ENCODE data around the gene MGA. TPM values are rescaled to one million over a fixed set of nuclear protein-coding genes. Genes with fewer than 3 reads are reported as not detected.

Gene MGA
- total RNA-seq, 3 donors from 2014 or later (not counting 1 experiment from before 2014, with no cell fraction given), result 54.9 to 75.0 (median 71.3) TPM

- Mint-ChIP-seq H3K9me3 (no peaks in the 10 kb centered on the region), H3K27ac (no peak overlapping the region), H3K36me3 (no peaks in the 10 kb centered on the region), H3K27me3 (ENCODE audit: low read depth in 2 of 2) (peaks cover 19 to 20% of the 10 kb centered on the region in 2 donors), H3K4me3 (no peak overlapping the region), H3K4me1 (no peaks in the 10 kb centered on the region)
- no peak overlapping the region for H3K4me3 ChIP-seq (ENCODE audit: low read length)
- H3K36me3 ChIP-seq (ENCODE audit: control insufficient read depth, insufficient read depth, low read length), result no peaks in the 10 kb centered on the region
- DNase-seq, result no peak
- H3K9me3 ChIP-seq (ENCODE audit: control insufficient read depth, insufficient read depth, low read length), result peaks cover 3% of the 10 kb centered on the region
- ATAC-seq, result no peak
- 48% methylated on average over 2 of the region's 3 CpGs for WGBS (ENCODE audit: insufficient coverage)
- no peaks in the 10 kb centered on the region for H3K27me3 ChIP-seq (ENCODE audit: control insufficient read depth, insufficient read depth, low read length)
- no peak overlapping the region for H3K27ac ChIP-seq (ENCODE audit: low read length)
- intact Hi-C loops (cut with micrococcal nuclease), result no loop called here
- no peaks in the 10 kb centered on the region for H3K4me1 ChIP-seq (ENCODE audit: control insufficient read depth, insufficient read depth, low read length)
- TF ChIP-seq CTCF (IDR thresholded peaks at IDR 0.05), result no peak
Observed at GRCh38 chr15:41653760-41654159, 6.4 kb upstream of the MGA start.

- no peaks in the 10 kb centered on the region for H3K27me3 ChIP-seq (ENCODE audit: control insufficient read depth, insufficient read depth, low read length)
- Mint-ChIP-seq H3K9me3 (no peaks in the 10 kb centered on the region), H3K4me3 (no peak overlapping the region), H3K27me3 (ENCODE audit: low read depth in 2 of 2) (peaks cover 10 to 15% of the 10 kb centered on the region in 2 donors), H3K27ac (no peak overlapping the region), H3K36me3 (no peaks in the 10 kb centered on the region), H3K4me1 (peaks cover 2 to 13% of the 10 kb centered on the region in 2 donors)
- H3K4me3 ChIP-seq (ENCODE audit: low read length), result no peak overlapping the region
- H3K9me3 ChIP-seq (ENCODE audit: control insufficient read depth, insufficient read depth, low read length), result peaks cover 7% of the 10 kb centered on the region
- intact Hi-C loops (cut with micrococcal nuclease), result loop anchor here (5.0 kb wide), 1 partner anchor 33 kb away; no protein-coding TSS in a partner anchor
- H3K4me1 ChIP-seq (ENCODE audit: control insufficient read depth, insufficient read depth, low read length), result peaks cover 12% of the 10 kb centered on the region
- no peak overlapping the region for H3K27ac ChIP-seq (ENCODE audit: low read length)
- ATAC-seq (no peak), DNase-seq (no peak)
- 100% methylated on average over 4 of the region's 4 CpGs for WGBS (ENCODE audit: insufficient coverage)
- no peaks in the 10 kb centered on the region for H3K36me3 ChIP-seq (ENCODE audit: control insufficient read depth, insufficient read depth, low read length)
- no peak for TF ChIP-seq CTCF (IDR thresholded peaks at IDR 0.05)
Observed at GRCh38 chr15:41655716-41656115, 4.5 kb upstream of the MGA start.

- Histone ChIP-seq H3K36me3 (ENCODE audit: control insufficient read depth, insufficient read depth, low read length) (no peaks in the 10 kb centered on the region), H3K9me3 (ENCODE audit: control insufficient read depth, insufficient read depth, low read length) (peaks cover 4% of the 10 kb centered on the region), H3K4me3 (ENCODE audit: low read length) (no peak overlapping the region), H3K4me1 (ENCODE audit: control insufficient read depth, insufficient read depth, low read length) (peaks cover 17% of the 10 kb centered on the region), H3K27me3 (ENCODE audit: control insufficient read depth, insufficient read depth, low read length) (no peaks in the 10 kb centered on the region), H3K27ac (ENCODE audit: low read length) (no peak overlapping the region)
- ATAC-seq, result no peak
- no peaks in the 10 kb centered on the region for H3K36me3 Mint-ChIP-seq
- no CpG with 5 or more reads among the region's 2 CpGs for WGBS (ENCODE audit: insufficient coverage)
- DNase-seq, result no peak
- peaks cover 7 to 15% of the 10 kb centered on the region in 2 donors for H3K27me3 Mint-ChIP-seq (ENCODE audit: low read depth in 2 of 2)
- TF ChIP-seq CTCF (IDR thresholded peaks at IDR 0.05), result no peak
- H3K4me1 Mint-ChIP-seq, result peaks cover 7 to 17% of the 10 kb centered on the region in 2 donors
- H3K4me3 Mint-ChIP-seq, result no peak overlapping the region
- peaks cover 0 to 3% of the 10 kb centered on the region in 2 donors for H3K9me3 Mint-ChIP-seq
- H3K27ac Mint-ChIP-seq, result no peak overlapping the region
- intact Hi-C loops (cut with micrococcal nuclease), result loop anchor here (5.0 kb wide), 1 partner anchor 34 kb away; no protein-coding TSS in a partner anchor
Observed at GRCh38 chr15:41656188-41656587, 4.0 kb upstream of the MGA start.

- Histone ChIP-seq H3K36me3 (ENCODE audit: control insufficient read depth, insufficient read depth, low read length) (no peaks in the 10 kb centered on the region), H3K9me3 (ENCODE audit: control insufficient read depth, insufficient read depth, low read length) (peaks cover 4% of the 10 kb centered on the region), H3K4me1 (ENCODE audit: control insufficient read depth, insufficient read depth, low read length) (peaks cover 27% of the 10 kb centered on the region), H3K4me3 (ENCODE audit: low read length) (no peak overlapping the region), H3K27ac (ENCODE audit: low read length) (no peak overlapping the region), H3K27me3 (ENCODE audit: control insufficient read depth, insufficient read depth, low read length) (no peaks in the 10 kb centered on the region)
- Mint-ChIP-seq H3K27me3 (ENCODE audit: low read depth in 2 of 2) (peaks cover 6 to 12% of the 10 kb centered on the region in 2 donors), H3K4me3 (peak overlapping the region; percentile 25), H3K36me3 (no peaks in the 10 kb centered on the region), H3K4me1 (peaks cover 24 to 32% of the 10 kb centered on the region in 2 donors), H3K27ac (peak overlapping the region in 1 of 2 donors; percentile 26), H3K9me3 (peaks cover 0 to 3% of the 10 kb centered on the region in 2 donors)
- no peak for ATAC-seq
- TF ChIP-seq CTCF (IDR thresholded peaks at IDR 0.05), result no peak
- no peak for DNase-seq
- no CpG with 5 or more reads among the region's 1 CpG for WGBS (ENCODE audit: insufficient coverage)
- intact Hi-C loops (cut with micrococcal nuclease), result loop anchor here (5.0 kb wide), 1 partner anchor 36 kb away; no protein-coding TSS in a partner anchor
Observed at GRCh38 chr15:41658689-41659088, 1.5 kb upstream of the MGA start.

All from natural killer cell (primary cell).